Cerebellar cortex (tissue), 1 donor: ENCODE results near the gene LBHD2.

Experiments
- DNase-seq: peaks from one replicate; pipeline ENCODE4 v3.0.0-alpha.2; 2015; ENCODE audit warnings: low spot score

LBHD2 gene

GRCh38 chr14:103068351-103069073 is 15.5 kb upstream of the LBHD2 start:
- DNase-seq = no peak

GRCh38 chr14:103070263-103070885 is 13.6 kb upstream of the LBHD2 start:
- DNase-seq = no peak

GRCh38 chr14:103070971-103071542 is 13.0 kb upstream of the LBHD2 start:
- no peak for DNase-seq

DNA sequence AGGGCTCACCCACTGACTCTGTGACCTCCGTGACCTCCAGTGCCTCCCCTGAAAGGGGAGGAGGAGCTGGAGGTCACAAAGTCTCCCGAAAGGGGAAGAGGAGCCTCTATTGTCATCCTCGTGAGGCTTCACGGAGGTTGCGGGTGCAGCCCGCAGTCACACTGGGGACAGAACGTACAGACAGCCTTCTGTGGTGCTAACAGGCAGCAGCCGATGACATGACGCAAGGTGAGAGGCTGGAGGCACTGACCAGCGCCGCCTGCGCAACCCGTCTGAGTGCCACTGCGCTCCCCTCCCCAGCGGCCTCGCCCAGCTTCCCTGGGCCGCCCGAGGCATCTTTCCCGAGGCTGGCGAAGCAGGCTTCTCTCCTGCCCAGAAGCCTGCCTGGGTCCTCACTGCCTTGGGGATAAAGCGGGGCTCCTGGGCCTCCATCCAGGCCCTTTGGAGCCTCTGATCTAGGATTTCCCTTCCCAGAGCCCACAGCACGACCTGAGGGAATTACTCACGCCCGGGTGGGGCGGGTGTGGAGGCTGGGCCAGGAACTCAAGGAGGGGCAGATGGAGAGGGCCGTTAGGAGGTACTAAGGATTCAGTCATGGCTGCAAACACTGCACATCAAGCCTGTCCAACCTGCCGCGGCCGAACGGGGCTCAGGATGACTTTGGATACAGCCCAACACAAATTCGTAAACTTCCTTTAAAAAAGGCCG is 12.3 kb upstream of the LBHD2 start:
- DNase-seq = no peak

DNA sequence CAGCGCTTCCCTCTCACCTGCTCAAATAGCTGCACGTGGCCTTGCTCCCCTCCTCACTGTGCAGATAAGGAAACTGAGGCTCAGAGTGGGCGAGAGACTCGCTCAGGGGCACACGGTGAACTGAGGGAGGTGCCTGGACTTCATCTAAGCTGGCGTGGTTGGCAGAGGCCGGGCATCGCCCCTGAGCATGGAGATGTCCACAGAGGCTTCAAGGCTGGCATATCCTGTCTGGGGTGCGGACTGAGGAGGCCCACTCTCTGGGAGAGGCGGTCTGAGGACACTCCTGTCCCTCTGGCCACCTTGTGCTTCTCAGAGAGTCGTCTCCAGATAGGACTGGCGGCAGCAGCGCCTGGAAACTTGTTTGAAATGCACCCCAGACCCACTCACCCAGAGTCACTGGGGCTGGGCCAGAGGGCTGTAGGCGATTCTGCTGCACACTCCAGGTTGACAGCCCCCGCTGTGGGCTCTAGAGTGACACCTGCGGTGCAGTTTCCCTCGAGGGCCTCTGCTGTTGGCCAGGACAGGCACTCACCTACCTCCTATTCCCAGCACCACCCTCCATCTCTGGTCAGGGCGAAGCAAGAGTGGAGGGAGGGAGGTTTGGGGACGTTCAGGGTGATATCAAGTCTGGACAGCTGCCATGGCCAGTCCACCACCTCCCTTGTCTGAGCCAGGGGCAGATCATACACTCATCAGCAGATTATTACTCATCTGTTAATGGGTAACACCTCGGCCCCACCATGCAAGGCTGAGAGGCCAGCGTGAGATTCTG is 11.2 kb upstream of the LBHD2 start:
- DNase-seq = no peak

DNA sequence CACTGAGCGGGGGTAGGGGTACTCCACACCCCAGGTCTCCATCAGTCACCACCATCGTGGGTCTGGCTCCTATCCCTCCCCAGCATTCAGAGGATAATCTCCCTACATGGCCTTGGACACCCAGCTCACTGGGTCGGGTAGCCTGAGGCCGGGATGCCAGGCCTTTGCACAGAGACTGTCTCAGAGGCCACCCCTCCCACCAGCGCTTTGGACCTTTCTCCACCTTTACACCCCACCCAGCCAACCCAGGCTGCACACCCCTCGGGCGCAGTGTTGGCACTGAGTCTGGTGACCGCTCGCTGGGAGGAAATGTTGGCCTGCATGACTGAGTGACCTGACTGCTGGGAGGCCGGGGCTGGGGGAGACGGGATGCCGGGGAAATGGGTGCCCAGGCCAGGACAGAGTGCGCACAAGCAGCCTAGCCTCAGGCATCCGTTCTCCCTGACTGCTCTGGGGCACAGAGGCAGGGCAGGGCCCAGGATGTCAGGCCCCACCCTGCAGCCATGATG is 10.6 kb upstream of the LBHD2 start:
- DNase-seq = no peak

DNA sequence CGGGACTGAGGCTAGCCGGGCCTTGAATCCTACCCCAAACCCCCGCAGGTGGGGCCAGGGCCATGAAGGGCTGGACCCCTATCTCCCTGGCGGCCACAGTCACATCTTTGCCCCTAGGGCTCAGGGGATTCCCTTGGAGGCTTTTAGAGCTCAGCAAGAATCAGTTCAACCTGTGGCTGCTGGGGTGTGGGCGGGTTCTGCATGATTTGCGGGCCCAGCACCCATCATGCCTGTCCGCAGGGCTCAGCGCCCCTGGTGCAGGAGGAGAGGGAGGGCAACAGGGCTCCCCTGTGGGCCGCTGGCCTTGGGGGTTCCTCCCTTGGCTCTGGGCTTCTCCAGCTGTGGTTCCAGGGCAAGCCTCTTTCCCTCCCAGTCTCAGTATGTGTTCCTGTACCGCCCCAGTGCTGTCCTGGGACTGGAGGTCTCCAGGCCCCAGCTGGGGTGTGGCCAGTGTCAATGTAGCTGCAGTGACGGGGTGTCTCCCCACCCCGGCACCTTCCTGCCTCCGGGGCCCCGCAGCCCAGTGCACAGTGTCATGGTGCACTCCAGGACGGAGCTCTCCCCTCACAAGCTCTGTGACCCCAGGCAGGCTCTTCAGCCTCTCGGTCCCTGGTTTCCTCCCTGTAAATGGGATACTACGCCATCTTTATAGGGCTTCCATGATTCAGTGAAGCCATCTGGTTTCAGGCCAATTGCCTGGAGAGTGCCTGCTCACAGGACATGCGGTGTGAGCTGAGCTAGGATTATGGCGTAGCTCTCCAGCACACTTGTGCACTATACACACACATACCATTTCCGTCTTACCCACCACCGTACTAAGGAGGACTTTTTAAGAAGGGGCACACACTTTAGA is 9.9 kb upstream of the LBHD2 start:
- DNase-seq = peak; percentile 45

DNA sequence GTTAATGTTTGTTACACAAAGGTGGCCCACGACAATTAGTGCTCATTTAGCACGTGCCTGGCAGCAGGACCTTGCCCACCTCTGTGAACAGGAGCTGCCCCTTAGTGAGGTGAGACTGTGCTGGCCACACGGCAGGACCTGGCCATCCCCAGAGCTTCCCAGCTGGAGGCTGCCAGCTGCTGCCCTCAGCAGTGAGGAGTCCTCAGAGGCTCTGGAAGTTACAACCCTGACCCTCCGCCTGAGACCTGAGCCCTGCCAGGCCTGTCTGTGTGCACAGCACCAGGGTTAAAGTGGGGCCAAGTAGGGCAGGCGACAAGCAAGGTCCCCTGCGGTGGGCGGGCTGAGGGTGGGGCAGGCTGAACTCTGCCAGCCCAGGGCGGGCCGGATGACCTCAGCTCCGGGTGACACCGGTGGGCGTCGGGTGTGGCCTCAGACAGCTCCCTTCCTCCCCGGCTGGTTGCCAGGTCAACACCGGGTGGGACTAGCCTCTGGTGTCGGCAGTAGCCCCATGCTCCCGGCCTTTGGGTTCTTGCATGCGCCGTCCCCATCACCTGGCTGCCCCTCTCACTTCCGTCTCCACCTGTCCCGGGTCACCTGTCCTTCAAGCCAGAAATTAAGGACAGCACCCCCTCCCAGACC is 9.2 kb upstream of the LBHD2 start:
- no peak for DNase-seq

DNA sequence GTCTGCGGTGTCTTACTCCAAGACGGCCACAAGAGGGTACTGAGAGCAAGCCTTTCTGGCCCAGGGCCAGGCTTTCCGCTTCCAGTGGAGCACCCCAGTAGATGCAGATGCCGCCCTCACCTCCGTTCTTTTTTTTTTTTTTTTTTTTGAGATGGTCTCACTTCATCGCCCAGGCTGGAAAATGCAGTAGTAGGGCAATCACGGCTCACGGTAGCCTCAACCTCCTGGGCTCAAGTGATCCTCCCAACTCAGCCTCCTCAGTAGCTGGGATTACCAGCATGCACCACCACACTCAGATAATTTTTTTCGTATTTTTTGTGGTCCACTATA is 5.6 kb upstream of the LBHD2 start:
- peak; percentile 84 for DNase-seq

GRCh38 chr14:103078860-103079587 is 5.0 kb upstream of the LBHD2 start:
- DNase-seq = no peak

GRCh38 chr14:103081951-103082350 is 2.1 kb upstream of the LBHD2 start:
- DNase-seq = no peak

DNA sequence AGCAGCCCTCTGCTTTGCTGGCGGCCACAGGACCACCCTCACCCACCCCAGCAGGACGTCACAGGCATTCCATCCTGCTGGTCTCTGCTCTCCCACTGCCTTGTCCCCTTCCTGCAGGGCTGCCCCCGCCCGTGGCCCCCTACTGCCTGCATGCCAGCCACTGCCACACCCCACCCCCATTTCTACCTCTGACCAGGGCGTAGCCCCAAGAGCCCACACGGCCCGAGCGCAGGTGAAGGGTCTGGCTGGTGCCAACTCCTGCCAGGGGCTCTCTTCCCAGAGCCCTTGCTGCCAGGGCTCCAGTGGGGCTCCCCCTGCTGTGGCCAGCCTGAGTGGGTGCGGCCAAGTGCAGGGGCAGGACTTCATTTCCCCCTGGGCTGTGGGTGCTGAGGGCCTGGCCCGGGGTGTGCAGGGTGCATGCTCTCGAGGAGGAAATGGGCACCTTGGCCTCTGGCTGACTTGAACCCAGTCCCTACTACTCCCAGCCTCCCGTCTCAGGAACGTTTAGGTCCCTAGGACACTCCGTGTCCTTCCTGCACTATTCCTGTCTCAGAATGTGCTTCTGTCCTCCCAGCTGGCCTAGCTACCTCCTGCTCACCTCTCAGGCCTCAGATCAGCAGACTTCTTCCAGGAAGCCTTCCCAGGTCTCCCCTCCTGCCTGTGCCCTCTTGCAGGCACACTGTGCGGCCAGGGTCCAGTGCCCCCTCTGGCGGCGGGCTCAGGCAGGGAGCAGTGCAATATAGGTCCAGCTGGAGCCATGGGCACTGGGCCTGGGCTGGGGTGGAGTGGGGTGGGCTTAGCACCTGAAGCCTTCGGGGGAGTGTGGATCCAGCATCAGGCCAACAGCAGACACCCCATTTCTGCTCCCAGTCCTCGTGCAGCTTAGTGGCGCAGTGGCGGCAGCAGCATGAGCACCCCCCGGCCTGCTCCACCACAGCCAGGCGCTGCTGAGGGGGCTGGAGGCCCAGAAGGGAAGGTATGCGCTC is 1.4 kb downstream of the LBHD2 start:
- no peak for DNase-seq

- DNase-seq = no peak
These were observed 2.8 kb downstream of the LBHD2 start for GRCh38 chr14:103086771-103087342.

DNA sequence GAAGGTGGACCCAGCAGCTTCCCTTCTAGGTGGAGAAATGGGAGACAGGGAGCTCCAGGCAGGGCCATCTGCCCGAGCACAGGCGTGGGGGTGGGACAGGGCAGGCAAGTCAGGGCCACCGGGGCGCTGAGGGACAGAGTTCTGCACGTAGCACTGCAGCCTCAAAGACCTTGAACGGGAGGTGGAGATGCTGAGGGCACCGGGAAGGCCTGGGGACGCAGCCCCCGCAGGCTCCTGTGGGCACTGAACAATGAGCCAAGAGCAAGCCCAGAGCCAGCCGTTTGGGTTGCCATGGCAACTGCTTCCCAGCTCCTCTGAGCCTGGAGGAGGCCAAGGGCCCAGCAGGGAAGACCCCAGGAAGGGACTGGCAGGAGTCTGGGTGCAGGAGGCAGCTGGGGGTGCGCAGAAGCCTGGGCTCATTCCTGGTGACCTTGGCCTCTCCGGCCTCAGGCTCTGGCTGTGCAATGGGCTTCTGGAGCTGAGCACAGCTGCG is 3.4 kb downstream of the LBHD2 start:
- peak; percentile 30 for DNase-seq

DNA sequence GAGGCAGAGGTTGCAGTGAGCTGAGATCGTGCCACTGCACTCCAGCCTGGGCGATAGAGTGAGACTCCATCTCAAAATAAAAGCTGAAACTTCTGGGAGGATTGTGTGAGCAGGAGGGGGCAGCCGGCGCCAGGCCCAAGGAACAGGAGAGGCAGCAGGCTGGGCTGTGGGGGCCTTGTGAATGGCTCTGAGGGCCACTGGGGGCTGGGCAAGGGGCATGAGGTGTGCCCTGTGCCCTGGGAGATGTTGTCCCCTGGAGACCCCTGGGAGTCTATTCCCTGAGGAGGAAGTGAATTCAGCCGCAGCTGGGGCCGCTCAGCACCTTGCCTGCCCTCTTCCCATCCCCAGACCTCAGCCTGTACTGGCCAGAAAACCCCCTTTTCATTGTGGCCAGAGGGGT is 4.9 kb downstream of the LBHD2 start:
- DNase-seq = no peak

- DNase-seq = no peak
These were observed 5.7 kb downstream of the LBHD2 start for GRCh38 chr14:103089386-103090335.

GRCh38 chr14:103090481-103091020 is 6.5 kb downstream of the LBHD2 start:
- DNase-seq = no peak
